ENCODE measurements around the gene SLC49A4. TPM values are rescaled to one million over a fixed set of nuclear protein-coding genes. Genes with fewer than 3 reads are reported as not detected.

SLC49A4 gene
- total and polyA plus RNA-seq, 3 experiments from 2014 or later = 1.6 to 2.3 (median 2.1) TPM

- peaks cover 4 to 20% (median 15%) of the 10 kb centered on the region in 3 donors for H3K4me1 Mint-ChIP-seq
- H3K36me3 Mint-ChIP-seq = peaks cover 0 to 4% (median 0%) of the 10 kb centered on the region in 3 donors
- POLR2A ChIA-PET = no interaction called here
- Histone ChIP-seq H3K36me3 (ENCODE audit: insufficient read depth, low read length) (no peaks in the 10 kb centered on the region), H3K27ac (ENCODE audit: low read depth, low read length) (no peak overlapping the region), H3K4me3 (ENCODE audit: low read length) (no peak overlapping the region), H3K9me3 (ENCODE audit: low read length) (no peaks in the 10 kb centered on the region), H3K4me1 (ENCODE audit: insufficient read depth, low read length) (no peaks in the 10 kb centered on the region), H3K27me3 (ENCODE audit: insufficient read depth, low read length, poor library complexity, severe bottlenecking) (peaks cover under 1% of the 10 kb centered on the region)
- CTCF ChIA-PET = no interaction called here
- no peak overlapping the region for H3K27ac Mint-ChIP-seq
- H3K4me3 Mint-ChIP-seq = no peak overlapping the region
- no peaks in the 10 kb centered on the region for H3K9me3 Mint-ChIP-seq
- H3K27me3 Mint-ChIP-seq = peaks cover 25 to 40% of the 10 kb centered on the region in 2 donors
- no peak for DNase-seq
These were observed 122.5 kb downstream of the SLC49A4 start for GRCh38 chr3:122917412-122917811.

DNA sequence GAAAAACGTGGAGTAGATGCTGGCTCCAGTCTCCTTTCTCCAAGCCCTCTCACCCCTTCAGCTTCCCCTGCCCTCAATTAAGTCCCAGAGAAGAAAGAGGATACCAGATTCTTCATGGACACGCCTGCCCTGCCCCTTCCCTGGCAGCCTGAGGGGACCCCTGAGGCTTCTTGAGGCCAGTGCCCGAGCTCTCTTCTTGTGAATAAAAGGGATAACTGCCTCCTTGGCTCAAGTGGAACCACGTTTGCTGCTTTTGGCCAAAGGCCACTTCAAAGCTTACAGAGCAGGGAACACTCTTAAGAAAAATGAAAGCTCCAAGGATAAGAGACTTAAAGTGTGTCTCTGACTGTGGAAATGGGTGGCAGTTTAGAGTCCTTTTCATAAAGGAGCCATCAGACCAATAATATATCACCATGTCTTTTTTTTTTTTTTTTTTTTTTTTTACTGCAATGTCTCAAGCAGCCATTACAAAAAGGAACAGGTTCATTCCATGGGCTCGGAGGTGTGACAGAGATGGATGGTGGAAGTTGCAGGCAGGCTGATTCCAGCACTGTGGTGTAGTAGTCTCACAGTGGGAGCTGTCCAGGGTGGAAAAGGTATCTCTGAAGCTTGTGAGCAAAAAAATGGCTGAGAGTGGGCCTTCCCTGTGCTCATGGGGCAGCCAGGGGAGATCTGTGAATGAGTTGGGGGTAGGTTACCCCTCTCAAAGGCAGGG, 123.9 kb downstream of the SLC49A4 start:
- H3K27ac ChIP-seq (ENCODE audit: low read depth, low read length) = no peak overlapping the region
- peaks cover 6% of the 10 kb centered on the region for H3K27me3 ChIP-seq (ENCODE audit: insufficient read depth, low read length, poor library complexity, severe bottlenecking)
- H3K4me1 ChIP-seq (ENCODE audit: insufficient read depth, low read length) = no peaks in the 10 kb centered on the region
- Mint-ChIP-seq H3K36me3 (peaks cover 0 to 4% (median 0%) of the 10 kb centered on the region in 3 donors), H3K4me3 (no peak overlapping the region), H3K9me3 (no peaks in the 10 kb centered on the region), H3K27me3 (peaks cover 27 to 38% of the 10 kb centered on the region in 2 donors), H3K4me1 (peaks cover 6 to 24% (median 20%) of the 10 kb centered on the region in 3 donors), H3K27ac (no peak overlapping the region)
- ChIA-PET CTCF (interaction anchor here (1.6 kb wide), 1 partner anchor 14 kb away, joined by 3 read pairs; no protein-coding TSS in a partner anchor), POLR2A (no interaction called here)
- H3K36me3 ChIP-seq (ENCODE audit: insufficient read depth, low read length) = no peaks in the 10 kb centered on the region
- no peak overlapping the region for H3K4me3 ChIP-seq (ENCODE audit: low read length)
- H3K9me3 ChIP-seq (ENCODE audit: low read length) = no peaks in the 10 kb centered on the region
- no peak for DNase-seq

- no peak overlapping the region for H3K27ac Mint-ChIP-seq
- peaks cover 3 to 20% (median 20%) of the 10 kb centered on the region in 3 donors for H3K4me1 Mint-ChIP-seq
- no peaks in the 10 kb centered on the region for H3K9me3 ChIP-seq (ENCODE audit: low read length)
- peaks cover 25 to 33% of the 10 kb centered on the region in 2 donors for H3K27me3 Mint-ChIP-seq
- no peaks in the 10 kb centered on the region for H3K9me3 Mint-ChIP-seq
- no peaks in the 10 kb centered on the region for H3K36me3 ChIP-seq (ENCODE audit: insufficient read depth, low read length)
- no peak overlapping the region for H3K4me3 Mint-ChIP-seq
- CTCF ChIA-PET = interaction anchor here (1.6 kb wide), 1 partner anchor 14 kb away, joined by 3 read pairs; no protein-coding TSS in a partner anchor
- H3K27ac ChIP-seq (ENCODE audit: low read depth, low read length) = no peak overlapping the region
- POLR2A ChIA-PET = no interaction called here
- DNase-seq = no peak
- no peaks in the 10 kb centered on the region for H3K36me3 Mint-ChIP-seq
- no peak overlapping the region for H3K4me3 ChIP-seq (ENCODE audit: low read length)
- peaks cover 6% of the 10 kb centered on the region for H3K27me3 ChIP-seq (ENCODE audit: insufficient read depth, low read length, poor library complexity, severe bottlenecking)
- H3K4me1 ChIP-seq (ENCODE audit: insufficient read depth, low read length) = no peaks in the 10 kb centered on the region
These were observed 124.4 kb downstream of the SLC49A4 start for GRCh38 chr3:122919291-122919610.

DNA sequence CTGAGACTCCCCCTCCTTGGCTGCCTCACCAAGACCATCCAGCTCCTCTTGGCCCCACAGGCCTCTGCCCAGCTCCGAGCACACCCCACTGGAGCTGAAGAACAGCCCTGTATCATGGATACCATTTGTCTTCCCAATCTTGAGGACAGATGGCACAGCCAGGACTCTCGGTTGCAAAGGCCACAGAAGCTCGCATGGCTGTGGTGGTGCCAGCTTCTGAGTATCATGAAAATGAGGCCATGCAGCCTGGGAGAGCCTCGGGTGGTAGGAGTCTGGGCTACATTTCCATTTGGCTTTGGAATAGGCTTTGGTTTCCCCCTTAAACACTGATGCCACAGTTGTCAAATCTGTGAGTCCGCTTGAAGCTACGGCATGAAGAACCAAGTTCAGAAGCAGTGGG, 126.1 kb downstream of the SLC49A4 start:
- Histone ChIP-seq H3K27ac (ENCODE audit: low read depth, low read length) (no peak overlapping the region), H3K4me3 (ENCODE audit: low read length) (no peak overlapping the region), H3K9me3 (ENCODE audit: low read length) (no peaks in the 10 kb centered on the region), H3K4me1 (ENCODE audit: insufficient read depth, low read length) (no peaks in the 10 kb centered on the region), H3K27me3 (ENCODE audit: insufficient read depth, low read length, poor library complexity, severe bottlenecking) (peaks cover 6% of the 10 kb centered on the region), H3K36me3 (ENCODE audit: insufficient read depth, low read length) (no peaks in the 10 kb centered on the region)
- CTCF ChIA-PET = no interaction called here
- no peak for DNase-seq
- Mint-ChIP-seq H3K36me3 (no peaks in the 10 kb centered on the region), H3K4me1 (peaks cover 3 to 15% (median 15%) of the 10 kb centered on the region in 3 donors), H3K27ac (no peak overlapping the region), H3K27me3 (peaks cover 25 to 30% of the 10 kb centered on the region in 2 donors), H3K9me3 (no peaks in the 10 kb centered on the region), H3K4me3 (no peak overlapping the region)
- POLR2A ChIA-PET = no interaction called here

GRCh38 chr3:122921791-122922651, 127.2 kb downstream of the SLC49A4 start:
- ChIA-PET POLR2A (no interaction called here), CTCF (no interaction called here)
- no peaks in the 10 kb centered on the region for H3K4me1 ChIP-seq (ENCODE audit: insufficient read depth, low read length)
- H3K9me3 Mint-ChIP-seq = no peaks in the 10 kb centered on the region
- H3K4me3 Mint-ChIP-seq = peak overlapping the region in 3 of 7 donors; percentile 46 to 68 (median 56)
- H3K36me3 Mint-ChIP-seq = no peaks in the 10 kb centered on the region
- no peak overlapping the region for H3K4me3 ChIP-seq (ENCODE audit: low read length)
- H3K27me3 Mint-ChIP-seq = peaks cover 23 to 28% of the 10 kb centered on the region in 2 donors
- peaks cover 6% of the 10 kb centered on the region for H3K27me3 ChIP-seq (ENCODE audit: insufficient read depth, low read length, poor library complexity, severe bottlenecking)
- no peak overlapping the region for H3K27ac Mint-ChIP-seq
- H3K4me1 Mint-ChIP-seq = peaks cover 3 to 10% (median 8%) of the 10 kb centered on the region in 3 donors
- no peaks in the 10 kb centered on the region for H3K36me3 ChIP-seq (ENCODE audit: insufficient read depth, low read length)
- no peaks in the 10 kb centered on the region for H3K9me3 ChIP-seq (ENCODE audit: low read length)
- no peak overlapping the region for H3K27ac ChIP-seq (ENCODE audit: low read depth, low read length)
- no peak for DNase-seq

DNA sequence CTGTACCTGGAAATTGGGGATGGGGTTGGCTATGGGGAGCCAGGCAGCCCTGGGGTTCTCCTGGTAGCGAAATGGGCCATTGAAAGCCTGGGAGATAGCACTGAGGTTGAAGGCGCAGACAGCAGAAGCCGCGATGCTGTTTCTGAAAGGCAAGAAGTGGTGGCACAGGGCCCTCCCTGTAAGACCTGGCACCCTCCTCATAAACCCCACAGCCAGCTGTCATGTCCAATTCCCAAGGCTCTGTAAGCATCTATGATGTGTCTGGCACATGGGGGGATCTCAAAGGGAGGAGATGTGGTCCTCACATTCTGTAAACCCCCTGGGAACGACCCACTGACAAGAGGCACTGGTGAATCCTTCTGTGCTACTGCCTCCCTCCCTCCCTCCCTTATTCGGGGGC, 128.7 kb downstream of the SLC49A4 start:
- ChIA-PET CTCF (no interaction called here), POLR2A (no interaction called here)
- H3K27ac Mint-ChIP-seq = no peak overlapping the region
- Histone ChIP-seq H3K9me3 (ENCODE audit: low read length) (no peaks in the 10 kb centered on the region), H3K4me1 (ENCODE audit: insufficient read depth, low read length) (no peaks in the 10 kb centered on the region), H3K4me3 (ENCODE audit: low read length) (no peak overlapping the region), H3K27me3 (ENCODE audit: insufficient read depth, low read length, poor library complexity, severe bottlenecking) (peaks cover 6% of the 10 kb centered on the region), H3K36me3 (ENCODE audit: insufficient read depth, low read length) (no peaks in the 10 kb centered on the region), H3K27ac (ENCODE audit: low read depth, low read length) (no peak overlapping the region)
- no peaks in the 10 kb centered on the region for H3K9me3 Mint-ChIP-seq
- H3K27me3 Mint-ChIP-seq = peaks cover 22 to 26% of the 10 kb centered on the region in 2 donors
- DNase-seq = no peak
- no peaks in the 10 kb centered on the region for H3K36me3 Mint-ChIP-seq
- peaks cover 3 to 10% (median 8%) of the 10 kb centered on the region in 3 donors for H3K4me1 Mint-ChIP-seq
- no peak overlapping the region for H3K4me3 Mint-ChIP-seq

DNA sequence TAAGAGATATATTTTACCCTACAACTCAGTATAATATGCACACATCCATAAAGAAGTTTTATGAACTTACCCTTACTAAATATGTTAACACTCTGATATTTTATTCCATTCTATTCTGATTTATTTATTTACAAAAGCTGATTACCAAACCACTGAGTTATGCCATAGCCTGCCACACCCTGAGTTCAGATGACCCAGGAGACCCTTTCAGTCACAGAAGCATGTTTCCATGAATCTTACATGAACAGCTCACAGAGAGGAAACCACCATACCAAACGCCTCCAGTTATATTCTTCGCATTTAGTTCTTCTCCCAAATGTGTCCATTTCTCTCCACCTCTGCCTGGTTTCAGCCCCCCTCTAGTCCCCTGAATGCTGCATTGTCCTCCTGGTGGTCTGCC, 129.2 kb downstream of the SLC49A4 start:
- H3K4me3 ChIP-seq (ENCODE audit: low read length) = no peak overlapping the region
- H3K36me3 Mint-ChIP-seq = no peaks in the 10 kb centered on the region
- H3K27ac ChIP-seq (ENCODE audit: low read depth, low read length) = no peak overlapping the region
- DNase-seq = no peak
- H3K4me3 Mint-ChIP-seq = no peak overlapping the region
- H3K4me1 ChIP-seq (ENCODE audit: insufficient read depth, low read length) = no peaks in the 10 kb centered on the region
- ChIA-PET POLR2A (no interaction called here), CTCF (no interaction called here)
- no peaks in the 10 kb centered on the region for H3K36me3 ChIP-seq (ENCODE audit: insufficient read depth, low read length)
- H3K27me3 Mint-ChIP-seq = peaks cover 22 to 28% of the 10 kb centered on the region in 2 donors
- peaks cover 6% of the 10 kb centered on the region for H3K27me3 ChIP-seq (ENCODE audit: insufficient read depth, low read length, poor library complexity, severe bottlenecking)
- H3K9me3 ChIP-seq (ENCODE audit: low read length) = no peaks in the 10 kb centered on the region
- no peaks in the 10 kb centered on the region for H3K9me3 Mint-ChIP-seq
- H3K27ac Mint-ChIP-seq = no peak overlapping the region
- H3K4me1 Mint-ChIP-seq = peaks cover 3 to 10% (median 8%) of the 10 kb centered on the region in 3 donors

DNA sequence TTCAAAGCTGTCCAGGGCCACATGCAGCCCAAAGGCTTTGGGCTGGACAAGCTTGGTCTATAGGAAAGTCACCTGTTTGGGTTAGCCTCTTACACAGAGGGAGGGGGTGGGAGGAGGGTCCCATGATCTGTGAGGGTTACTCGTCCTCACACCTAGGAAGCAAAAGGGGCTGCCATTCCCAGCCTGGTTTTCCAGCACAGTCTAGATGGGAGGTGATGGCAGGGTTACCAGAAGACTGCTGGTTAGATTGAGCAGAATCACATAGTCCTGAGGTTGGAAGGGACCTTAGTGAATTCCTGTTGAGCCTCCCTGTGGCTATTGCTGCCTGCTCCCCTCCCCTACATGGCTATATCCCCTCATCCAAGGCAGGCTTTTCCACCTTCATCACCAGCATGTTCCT, 130.9 kb downstream of the SLC49A4 start:
- ChIA-PET POLR2A (no interaction called here), CTCF (no interaction called here)
- H3K9me3 ChIP-seq (ENCODE audit: low read length) = no peaks in the 10 kb centered on the region
- Mint-ChIP-seq H3K9me3 (no peaks in the 10 kb centered on the region), H3K27me3 (peaks cover 13 to 16% of the 10 kb centered on the region in 2 donors), H3K36me3 (no peaks in the 10 kb centered on the region), H3K4me1 (peaks cover 3 to 10% (median 8%) of the 10 kb centered on the region in 3 donors), H3K4me3 (no peak overlapping the region), H3K27ac (no peak overlapping the region)
- H3K27ac ChIP-seq (ENCODE audit: low read depth, low read length) = no peak overlapping the region
- H3K27me3 ChIP-seq (ENCODE audit: insufficient read depth, low read length, poor library complexity, severe bottlenecking) = peaks cover 6% of the 10 kb centered on the region
- no peak for DNase-seq
- no peaks in the 10 kb centered on the region for H3K4me1 ChIP-seq (ENCODE audit: insufficient read depth, low read length)
- H3K4me3 ChIP-seq (ENCODE audit: low read length) = no peak overlapping the region
- H3K36me3 ChIP-seq (ENCODE audit: insufficient read depth, low read length) = no peaks in the 10 kb centered on the region

All from CD8-positive, alpha-beta memory T cell (primary cell).